ENCODE measurements around the gene ZNRD2.

ZNRD2 gene

DNA sequence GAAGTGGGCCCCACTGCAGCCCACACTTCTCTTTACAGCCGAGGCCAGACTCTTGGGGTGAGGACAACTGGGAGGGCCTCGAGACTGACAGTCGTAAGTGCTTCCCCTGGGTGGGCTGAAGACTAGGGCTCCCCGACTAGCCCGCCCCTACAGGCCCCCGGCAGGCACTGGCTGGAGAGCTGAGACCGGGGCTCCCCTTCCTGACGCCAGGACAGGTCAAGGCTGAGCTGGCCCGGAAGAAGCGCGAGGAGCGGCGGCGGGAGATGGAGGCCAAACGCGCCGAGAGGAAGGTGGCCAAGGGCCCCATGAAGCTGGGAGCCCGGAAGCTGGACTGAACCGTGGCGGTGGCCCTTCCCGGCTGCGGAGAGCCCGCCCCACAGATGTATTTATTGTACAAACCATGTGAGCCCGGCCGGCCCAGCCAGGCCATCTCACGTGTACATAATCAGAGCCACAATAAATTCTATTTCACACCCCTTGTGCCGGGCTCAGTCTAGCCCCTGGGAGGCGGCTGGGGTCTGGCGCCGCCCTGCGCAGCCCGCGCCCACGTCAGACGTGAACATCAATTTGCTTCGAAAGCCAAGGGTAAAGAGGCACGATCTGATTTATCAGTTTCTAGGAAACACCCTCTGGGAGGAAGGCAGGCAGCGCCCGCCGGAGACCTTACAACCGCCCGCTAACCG is 31.9 kb upstream of the ZNRD2 start:
- no peak for DNase-seq

DNA sequence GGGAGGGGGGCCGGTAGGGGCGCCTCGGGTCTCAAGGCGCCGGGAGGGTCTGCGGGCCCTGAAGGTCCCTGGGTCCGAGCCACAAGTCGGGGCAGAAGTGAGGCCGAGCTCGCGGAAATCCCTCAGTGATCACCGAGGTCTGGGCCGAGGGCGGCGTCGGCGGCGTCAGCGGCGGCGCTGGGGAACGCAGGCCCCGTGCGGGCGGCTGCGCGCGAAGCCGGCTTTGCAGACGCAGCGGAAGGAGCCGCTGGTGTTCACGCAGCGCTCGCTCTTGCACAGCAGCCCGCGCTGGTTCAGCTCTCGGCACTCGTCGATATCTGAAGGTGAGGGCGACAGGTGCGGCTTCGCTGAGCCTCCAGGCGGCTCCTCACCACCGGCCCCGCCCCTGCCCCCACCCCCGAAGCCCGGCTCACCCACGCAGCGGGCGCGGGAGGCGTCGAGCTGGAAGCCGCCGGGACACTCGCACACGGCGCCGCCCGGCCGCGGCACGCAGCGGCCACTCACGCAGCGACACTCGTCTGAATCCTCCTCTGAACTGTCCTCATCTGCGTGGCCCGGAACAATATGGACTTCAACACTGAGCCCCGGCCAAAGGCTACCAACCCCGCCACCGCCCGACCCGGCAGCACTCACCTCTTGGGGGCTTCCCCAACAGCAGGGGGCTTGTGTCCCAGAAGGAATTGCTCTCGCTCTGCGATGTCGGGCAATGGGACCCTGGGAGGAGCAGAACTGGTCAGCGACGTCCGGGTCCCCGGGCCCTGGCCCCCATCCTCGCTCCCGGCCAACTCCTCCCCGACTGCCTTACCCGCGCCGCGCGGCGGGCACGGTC is 31.1 kb upstream of the ZNRD2 start:
- no peak for DNase-seq

DNA sequence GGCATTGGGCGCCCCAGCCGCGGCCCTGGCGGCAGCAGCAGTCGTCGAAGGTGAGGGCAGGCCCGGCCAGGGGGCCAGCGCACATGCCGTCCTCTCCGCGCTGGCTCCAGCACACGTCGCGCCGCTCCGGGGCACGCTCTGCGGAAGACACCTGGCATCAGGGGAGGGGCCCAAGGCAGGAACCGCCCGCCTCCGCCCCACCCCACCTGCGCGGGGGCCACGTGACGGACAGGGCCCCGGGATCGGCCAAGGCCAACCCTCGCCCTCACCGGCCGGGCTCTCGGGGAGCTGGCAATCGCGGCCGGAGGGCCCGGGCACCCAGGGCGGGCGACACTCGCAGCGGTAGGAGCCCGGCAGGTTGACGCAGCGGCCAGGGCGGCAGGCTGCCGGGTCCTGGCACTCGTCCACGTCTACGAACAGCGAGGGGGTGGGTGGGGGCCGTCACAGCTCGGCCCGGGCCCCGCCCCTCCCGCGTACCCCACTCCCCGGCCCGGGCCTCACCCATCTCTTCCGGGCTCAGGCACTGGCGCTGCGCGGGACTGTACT is 30.5 kb upstream of the ZNRD2 start:
- no peak for DNase-seq

DNA sequence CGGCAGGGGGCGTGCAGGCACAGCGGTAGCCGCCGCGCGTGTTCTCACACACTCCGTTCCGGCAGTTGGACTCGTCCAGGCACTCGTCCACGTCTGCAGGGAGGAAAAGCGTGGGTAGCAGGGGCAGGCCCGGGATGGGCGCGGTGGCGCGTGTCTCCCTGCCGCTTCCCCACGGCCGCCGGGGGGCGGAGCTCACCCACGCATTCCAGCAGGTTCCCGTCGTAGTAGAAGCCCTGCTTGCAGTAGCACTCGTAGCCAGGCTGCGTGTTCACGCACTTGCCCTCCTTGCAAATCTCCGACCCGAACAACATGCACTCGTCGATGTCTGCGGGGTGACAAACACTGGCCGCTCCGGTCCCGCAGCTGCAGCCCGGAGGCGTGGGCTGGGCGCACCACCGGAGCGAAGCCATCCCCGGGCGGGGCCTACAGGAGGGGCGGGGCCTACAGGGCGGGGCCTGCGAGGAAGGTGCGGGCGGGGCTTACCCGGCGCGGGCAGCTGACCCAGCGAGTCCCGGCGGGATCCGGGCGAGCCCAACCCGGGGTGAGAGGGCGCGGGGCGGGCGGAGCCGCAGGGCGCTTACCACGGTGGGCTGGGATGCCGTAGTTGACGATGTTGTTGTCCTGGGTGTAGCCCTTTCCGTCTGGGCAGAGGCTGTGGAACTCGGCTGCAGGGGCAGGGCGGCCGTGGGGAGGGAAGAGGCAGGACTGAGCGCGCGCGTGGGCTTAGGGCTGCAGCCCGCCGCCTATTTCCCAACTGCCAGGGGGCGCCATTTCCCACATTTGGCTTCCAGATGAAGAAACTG is 29.8 kb upstream of the ZNRD2 start:
- peak; percentile 86 for DNase-seq

DNA sequence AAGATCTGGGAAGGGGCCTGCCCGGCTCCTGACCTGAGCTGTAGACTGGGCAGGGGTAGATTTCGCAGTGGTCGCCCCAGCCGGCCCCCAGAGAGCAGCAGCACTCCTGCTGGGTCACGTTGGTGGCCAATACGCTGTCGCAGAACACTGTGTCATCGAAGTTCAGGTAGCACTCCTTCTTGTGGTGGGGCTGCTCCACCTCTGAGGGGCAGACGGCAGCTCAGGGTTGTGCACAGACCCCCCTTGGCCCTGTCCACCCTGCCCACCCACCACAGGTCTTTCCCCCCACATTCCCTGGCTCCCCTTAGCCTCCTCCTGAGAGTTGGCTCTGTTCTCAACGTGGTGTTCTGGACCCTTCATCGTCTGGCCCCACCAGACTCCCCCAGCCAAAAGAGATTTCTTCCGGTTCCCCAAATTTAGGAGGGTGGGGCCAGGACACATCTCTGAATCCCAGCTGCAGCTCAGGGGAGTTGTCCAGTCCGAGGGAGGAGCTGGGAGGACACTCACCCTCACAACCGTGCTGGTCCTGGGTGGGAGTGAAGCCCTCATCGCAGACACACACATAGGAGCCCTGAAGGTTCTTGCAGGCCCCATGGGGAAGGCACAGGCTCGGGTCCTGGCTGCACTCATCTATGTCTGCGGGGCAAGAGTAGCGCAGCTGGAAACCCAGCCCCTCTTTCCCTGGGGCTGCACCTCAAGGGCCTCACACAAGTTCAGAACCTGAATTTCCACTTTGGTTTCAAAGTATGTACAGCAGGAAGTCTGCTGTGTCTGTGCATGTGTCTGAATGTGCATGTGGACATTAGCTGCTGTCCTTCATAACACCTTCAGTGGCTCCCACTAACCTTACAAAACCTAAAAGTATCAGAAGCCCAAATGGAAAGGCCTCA is 28.9 kb upstream of the ZNRD2 start:
- no peak for DNase-seq

DNA sequence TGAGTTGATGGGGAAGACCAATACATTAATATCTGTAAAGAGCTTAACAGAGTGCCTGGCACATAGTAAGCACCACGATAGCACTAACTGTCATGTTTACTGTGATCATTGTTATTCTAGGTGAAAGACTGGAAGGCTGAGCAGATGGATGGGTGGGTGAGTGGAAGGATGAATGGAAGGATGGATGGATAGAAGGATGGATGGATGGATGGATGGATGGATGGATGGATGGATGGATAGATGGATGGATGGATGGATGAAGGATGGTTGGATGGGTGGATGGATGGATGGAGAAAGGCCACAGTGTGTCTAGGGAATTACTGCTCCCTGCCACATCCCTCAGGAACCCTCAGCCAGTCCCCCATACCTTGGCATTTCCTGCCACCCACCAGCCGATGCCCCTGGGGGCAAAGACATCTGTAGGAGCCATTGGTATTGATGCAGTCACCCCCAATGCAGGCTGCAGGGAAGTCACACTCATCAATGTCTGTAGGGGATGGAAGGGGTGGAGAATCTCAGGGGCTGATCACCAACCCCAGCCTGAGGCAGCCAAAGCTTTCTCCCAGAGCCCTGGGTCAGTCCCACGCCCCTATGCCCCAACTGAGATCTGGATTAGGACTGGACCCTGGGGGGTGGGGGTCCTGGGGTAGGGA is 27.4 kb upstream of the ZNRD2 start:
- DNase-seq: no peak

DNA sequence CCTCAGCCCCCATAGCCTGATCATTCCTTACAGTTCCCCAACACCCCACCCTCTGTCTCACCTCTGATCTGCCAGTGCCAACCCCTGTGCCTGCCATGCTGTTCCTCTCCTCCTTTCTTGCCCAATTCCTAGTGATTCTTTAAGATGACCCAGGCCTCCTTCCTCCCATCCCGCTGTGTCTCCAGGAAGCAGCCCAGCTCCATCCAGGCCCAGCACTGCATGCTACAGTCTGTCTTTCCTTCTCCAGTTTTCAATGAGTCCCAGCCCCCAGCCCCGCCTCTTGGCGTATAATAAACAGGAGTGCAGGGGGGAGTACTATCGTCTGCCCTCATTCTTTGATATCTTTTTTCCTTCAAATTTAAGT is 24.4 kb upstream of the ZNRD2 start:
- DNase-seq: no peak

DNA sequence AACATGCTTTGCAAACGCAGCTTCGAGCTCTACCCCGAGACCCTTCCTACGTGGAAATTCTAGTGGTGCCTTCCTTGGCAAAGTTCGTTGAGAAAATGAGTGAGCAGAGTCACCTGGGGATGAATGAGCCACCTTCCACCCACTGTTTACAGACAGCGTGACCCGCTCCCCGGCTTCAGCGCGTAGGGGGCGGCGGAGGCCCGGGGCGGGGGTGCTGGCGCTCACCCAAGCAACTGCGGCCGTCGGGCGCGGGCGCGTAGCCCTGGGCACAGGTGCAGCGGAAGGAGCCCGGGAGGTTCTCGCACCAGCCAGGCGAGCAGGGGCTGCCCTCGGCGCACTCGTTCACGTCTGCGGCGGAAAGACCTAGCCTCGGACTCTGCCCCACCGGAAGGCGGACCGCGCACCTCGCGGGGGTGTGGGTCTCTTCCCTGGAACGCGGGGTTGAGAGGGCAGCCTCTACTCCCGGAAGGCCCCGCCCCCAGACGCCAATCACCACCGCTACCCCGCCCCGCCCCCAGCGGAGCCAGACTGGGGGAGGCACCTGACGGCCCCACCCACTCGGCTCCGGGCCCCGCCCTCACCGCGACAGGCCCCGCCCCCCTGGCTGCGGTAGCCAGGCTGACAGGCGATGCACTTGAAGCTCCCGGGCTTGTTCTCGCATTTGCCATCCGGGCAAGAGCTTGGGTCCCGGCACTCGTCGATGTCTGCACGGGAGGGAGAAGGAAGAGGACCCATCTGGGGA is 23.9 kb upstream of the ZNRD2 start:
- DNase-seq: peak; percentile 100

DNA sequence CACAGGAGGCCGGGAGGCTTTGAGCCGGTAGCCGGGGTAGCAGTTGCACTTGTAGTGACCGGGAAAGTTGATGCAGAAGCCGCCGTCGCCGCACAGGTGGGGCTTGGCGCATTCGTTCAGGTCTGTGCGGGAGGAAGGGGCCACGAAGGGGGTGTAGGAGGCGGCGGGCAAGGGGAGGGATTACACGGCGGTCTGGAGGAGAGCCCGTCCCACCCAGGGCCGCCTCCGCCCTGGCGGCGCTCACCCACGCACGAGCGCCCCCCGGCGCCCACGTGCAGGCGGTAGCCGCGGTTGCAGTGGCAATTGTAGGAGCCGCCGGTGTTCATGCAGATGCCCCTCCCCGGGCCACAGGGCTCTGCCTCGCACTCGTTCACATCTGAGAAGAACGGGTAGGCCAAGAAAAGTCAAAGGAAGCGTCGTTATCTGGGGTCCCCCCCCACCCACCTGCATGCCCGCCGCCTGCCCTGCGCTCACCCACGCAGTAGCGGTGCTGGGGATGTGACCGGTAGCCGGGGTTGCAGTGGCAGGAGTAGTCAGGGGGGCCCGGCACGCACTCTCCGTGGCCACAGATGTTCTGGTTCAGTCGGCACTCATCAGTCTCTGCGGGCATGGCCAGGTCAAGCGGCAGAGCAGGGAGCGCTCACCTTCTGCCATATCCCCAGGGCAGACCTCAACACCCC is 22.7 kb upstream of the ZNRD2 start:
- DNase-seq: peak; percentile 52

DNA sequence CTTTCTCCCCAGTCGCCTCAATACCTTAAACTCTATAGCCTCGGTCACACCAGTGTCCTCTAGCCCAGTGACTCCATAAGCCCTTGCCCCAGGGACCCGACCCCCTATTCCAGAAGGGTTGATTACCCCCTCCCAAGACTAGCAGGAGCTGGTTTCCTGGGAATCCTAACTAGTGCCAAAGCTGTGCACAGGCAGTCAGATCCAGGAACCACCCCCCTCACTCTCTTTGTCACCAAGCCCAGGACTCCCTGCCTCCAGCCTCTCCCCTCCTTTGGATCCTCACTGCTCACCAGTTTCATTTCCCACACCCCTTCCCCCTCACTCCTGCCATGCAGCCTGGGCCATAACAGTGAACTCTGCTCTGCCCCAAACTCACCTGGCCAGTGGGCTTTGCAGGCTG is 21.9 kb upstream of the ZNRD2 start:
- DNase-seq: no peak

DNA sequence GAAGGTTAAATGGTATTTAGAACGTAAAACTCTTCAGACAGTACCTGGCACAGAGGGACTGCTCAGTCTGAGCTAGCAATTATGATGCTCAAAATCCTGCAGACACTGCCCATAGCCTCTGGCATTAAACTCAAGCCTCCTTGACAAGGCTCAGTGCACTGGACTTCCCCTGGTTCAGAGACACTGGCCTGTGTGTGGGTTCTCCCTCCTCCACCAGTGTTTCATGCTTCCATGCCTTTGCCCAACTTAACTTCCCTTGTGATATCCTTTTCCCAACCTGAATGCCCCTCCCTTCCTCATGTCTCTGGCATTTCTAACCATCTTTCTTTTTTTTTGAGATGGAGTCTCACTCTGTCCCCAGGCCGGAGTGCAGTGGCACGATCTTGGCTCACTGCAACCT is 21.2 kb upstream of the ZNRD2 start:
- no peak for DNase-seq

DNA sequence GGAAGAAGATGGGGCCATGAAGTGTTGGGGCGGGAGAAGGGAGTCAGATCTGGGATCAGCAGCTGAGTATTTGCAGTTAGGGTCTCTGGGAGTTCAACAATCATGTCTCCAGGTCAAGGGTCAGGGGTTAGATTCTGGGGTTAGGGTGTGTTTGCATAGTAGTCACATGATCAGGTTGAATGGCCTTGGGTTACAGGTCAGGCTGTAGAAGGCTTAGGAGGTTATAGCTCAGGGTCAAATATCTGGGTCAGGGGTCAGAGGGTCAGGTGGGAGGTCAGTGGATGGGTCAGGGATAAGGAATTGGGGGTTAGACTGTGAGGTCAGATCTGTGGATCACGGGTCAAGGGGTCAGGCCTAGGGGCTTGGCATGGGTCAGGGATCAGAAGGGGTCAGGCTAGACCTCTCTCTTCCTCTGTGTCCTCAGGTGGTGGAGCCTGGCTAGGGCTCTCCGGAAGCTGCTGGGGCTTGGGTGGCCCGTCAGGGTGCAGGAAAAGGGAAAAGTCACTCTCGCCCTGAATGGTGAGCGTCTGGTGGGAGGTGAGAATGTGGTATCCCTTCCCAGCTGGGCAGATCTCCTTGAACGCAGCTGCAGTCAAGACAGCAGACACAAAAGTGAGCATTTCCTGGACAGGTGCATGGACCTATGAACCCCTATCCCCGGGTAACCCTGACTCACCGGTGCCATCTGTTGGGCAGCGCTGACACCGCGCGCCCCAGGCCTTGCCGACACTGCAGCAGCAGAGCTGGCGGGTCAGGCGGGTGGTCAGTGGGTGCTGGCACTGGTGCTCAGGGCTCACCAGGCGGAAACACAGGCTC is 18.5 kb upstream of the ZNRD2 start:
- peak; percentile 71 for DNase-seq

DNA sequence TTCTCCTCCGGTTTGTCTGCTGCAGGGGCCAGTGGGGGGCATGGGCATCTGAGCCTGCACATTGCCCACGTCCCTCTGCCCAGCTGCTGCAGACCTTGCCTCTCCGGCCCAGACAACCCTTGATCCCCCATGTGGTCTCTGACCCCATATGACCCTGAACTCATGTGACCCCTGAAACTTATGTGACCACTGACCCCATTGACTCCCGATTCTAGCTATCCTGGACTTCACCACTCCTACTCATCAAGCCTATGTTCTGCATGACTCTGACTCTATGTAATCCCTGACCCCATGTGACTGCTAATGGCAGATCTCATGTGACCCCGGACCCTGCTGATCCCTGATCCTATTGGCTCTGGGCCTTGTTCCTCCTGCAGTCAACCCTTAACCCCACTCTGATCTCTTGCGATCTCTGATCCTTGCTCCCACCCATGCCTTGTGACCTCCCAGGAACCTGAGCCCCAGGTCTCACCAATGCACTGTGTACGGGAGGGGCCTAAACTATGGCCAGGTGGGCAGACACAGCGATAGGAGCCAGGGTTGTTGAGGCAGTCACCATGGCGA is 17.8 kb upstream of the ZNRD2 start:
- DNase-seq: no peak

DNA sequence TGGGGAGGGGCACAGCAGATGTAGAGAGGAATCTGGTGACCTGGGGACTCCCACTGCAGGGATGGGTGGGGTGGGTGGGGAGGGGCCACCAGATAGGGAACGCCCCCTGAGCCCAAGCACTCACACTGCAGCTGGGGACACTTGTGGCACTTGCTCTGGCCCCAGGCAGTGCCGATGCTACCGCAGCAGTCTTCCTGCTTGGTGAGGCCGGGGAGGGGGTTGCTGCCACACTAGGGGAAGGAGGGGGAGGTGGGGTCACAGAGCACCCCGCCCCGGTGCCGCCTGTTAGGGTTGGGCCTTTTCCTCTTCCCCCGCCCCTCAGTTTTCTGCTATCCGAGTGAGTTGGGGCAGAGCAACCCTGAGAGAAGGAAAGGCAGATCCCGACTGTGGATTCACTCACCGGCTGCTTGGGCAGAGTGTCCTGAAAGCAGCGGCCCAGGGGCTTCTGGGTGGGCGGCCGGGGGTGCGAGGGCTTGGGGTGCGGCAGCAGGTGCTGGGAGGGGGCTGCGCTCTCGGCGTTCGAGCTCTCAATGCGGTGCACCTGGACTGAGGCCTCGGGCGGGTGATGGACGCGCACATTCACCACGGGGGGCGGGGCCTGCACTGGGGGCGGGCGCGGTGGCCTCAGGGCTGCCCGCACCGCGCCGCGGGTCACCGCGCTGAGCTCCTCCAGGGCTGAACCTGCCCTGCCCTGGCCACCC is 16.8 kb upstream of the ZNRD2 start:
- peak; percentile 60 for DNase-seq

DNA sequence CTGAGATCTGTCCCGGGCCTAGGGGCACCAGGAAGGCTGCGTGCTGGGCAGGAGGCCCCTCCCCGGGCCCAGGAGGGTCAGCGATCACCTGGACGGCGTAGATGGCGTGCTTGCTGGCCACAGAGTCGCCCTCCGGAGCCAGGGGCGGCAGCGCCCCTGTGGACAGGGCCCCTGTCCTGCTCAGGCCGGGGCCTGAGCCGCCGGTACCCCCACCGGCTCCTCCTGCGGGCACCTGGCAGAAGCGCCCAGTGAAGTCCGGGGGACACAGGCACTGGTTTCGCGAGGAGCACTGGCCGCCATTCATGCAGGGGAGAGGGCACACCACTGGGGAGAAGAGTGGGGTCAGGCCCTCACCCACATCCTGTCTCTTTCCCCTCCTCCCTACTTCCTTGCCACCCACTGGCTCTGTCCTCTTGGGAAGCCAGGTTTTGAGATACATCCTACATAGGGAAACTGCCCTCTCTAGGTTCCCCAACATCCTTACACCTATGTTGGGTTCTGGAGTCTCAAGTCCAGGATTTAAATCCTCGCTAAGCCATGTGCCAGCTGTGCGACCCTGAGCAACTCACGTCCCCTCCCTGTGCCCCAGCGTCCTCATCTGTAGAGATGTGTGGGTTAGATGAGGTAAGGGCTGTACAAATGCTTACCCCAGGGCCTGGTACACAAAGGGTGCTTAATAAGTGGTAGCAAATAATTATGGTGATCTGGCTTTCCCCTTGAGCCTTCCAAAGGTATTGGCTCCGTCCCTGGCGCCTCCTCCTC is 16.0 kb upstream of the ZNRD2 start:
- DNase-seq: no peak

DNA sequence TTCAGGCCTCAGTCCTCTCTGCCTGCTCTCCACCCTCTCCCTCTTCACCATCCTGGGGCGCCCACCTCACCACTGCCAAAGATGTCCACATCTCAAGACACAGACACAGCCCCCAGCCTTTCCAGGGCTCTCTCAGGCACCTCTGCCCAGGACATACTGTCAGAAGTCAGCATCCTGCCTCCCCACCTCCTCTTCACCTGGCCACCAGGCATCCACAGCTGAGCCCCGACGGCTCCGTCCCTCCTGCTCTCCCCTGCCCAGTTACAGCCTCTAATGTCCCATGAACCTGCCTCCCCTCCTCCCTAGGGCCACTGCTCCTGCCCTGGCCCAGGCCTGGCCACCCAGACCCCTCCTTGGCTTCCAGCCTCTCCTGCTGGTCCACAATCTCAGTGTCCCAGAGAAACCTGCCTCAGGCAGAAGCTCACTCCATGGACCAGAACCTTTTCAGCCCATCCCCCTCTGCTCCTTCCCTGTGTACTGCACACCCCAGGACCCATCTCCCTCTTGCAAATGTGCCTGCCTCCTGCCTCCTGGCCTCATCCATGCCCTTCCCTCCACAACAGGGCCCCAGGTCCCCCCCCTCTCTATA is 15.3 kb upstream of the ZNRD2 start:
- DNase-seq: no peak

DNA sequence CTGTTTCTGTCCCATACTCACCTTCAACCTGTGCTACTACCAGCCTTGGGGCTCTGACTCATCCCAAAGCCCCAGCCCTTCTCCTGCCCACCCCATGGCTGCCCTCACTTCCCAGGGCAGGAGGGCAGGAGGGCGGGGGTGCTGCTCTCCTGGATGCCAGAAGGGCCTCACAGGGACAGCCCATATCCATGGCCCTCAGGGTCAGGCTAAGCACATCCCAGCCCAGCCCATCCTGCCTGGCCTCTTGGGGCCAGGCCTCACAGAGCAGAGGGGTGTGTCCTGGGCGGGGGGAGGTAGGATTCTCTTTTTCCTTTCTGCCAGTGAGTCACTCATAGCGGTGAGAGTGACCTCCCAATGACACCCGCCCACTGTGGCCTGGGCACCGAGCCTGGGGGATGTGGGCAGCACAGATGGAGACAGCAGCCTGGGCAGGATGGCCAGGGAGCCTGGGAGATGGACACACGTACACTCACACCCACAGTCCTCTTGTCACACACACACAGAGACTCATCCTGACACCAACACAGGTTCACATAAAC is 14.5 kb upstream of the ZNRD2 start:
- no peak for DNase-seq

Data from activated CD8-positive, alpha-beta memory T cell treated with anti-CD3 and anti-CD28 coated beads, Interleukin-2, amount 50 U/mL, for 4 hours (primary cell).